Activated T-cell treated with anti-CD3 and anti-CD28 coated beads for 1 hour (primary cell): ENCODE data around the gene CASP12.

Experiments
- DNase-seq: peaks from one replicate; pipeline ENCODE4 v3.0.0-alpha.2; 2020; ENCODE audit warnings: low read depth

Gene CASP12

GRCh38 chr11:104891135-104891534, 7.1 kb downstream of the CASP12 start:
- DNase-seq: no peak

GRCh38 chr11:104883342-104883741, 14.9 kb downstream of the CASP12 start:
- no peak for DNase-seq

- DNase-seq: no peak
Measured at GRCh38 chr11:104881117-104881794, 17.0 kb downstream of the CASP12 start.

- DNase-seq: no peak
Measured at GRCh38 chr11:104879514-104880190, 18.6 kb downstream of the CASP12 start.

GRCh38 chr11:104876861-104877431, 21.3 kb downstream of the CASP12 start:
- DNase-seq: no peak

GRCh38 chr11:104876324-104876723, 21.9 kb downstream of the CASP12 start:
- no peak for DNase-seq

- DNase-seq: no peak
Measured at GRCh38 chr11:104873252-104873651, 25.0 kb downstream of the CASP12 start.

- no peak for DNase-seq
Measured at GRCh38 chr11:104872393-104872792, 25.9 kb downstream of the CASP12 start.

GRCh38 chr11:104870910-104871309, 27.4 kb downstream of the CASP12 start:
- DNase-seq: no peak

- DNase-seq: no peak
Measured at GRCh38 chr11:104866815-104867214, 31.4 kb downstream of the CASP12 start.

GRCh38 chr11:104858882-104859775, 39.1 kb downstream of the CASP12 start:
- DNase-seq: no peak

GRCh38 chr11:104856607-104857006, 41.7 kb downstream of the CASP12 start:
- DNase-seq: no peak

GRCh38 chr11:104855965-104856364, 42.3 kb downstream of the CASP12 start:
- no peak for DNase-seq

- DNase-seq: no peak
Measured at GRCh38 chr11:104853276-104853675, 45.0 kb downstream of the CASP12 start.

- DNase-seq: no peak
Measured at GRCh38 chr11:104852811-104853210, 45.4 kb downstream of the CASP12 start.

GRCh38 chr11:104846216-104846615, 52.0 kb downstream of the CASP12 start:
- DNase-seq: no peak

GRCh38 chr11:104844451-104844850, 53.8 kb downstream of the CASP12 start:
- DNase-seq: no peak

GRCh38 chr11:104843150-104843836, 55.0 kb downstream of the CASP12 start:
- DNase-seq: no peak

GRCh38 chr11:104841973-104842525, 56.2 kb downstream of the CASP12 start:
- DNase-seq: no peak

GRCh38 chr11:104841185-104841584, 57.1 kb downstream of the CASP12 start:
- no peak for DNase-seq

GRCh38 chr11:104837969-104838639, 60.2 kb downstream of the CASP12 start:
- DNase-seq: no peak
